Measurements from ENCODE around the gene THSD4. TPM values are rescaled to one million over a fixed set of nuclear protein-coding genes. Genes with fewer than 3 reads are reported as not detected.

Gene THSD4
- total RNA-seq, 1 experiment from 2014 or later = 29.0 TPM

DNA sequence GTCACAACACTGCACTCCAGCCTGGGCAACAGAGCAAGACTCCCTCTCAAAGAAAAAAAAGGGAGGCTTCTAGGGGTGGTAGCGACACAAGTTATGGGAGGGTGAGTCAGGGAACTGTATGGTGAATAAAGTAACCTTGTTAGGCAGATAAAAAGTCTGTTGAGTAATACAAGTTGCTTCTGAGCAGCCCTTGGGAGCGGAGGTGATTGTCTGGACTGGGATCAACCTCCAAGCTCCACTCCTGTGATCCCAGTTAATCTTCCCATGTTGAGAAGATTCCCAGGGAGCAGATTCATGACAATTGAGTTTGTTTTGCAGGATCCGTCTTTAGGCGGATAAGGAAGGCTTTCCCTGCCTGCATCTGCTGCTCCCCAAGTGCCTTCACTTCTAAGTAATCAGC is 335.9 kb downstream of the THSD4 start:
- intact Hi-C loops (cut with micrococcal nuclease) = no loop called here
- peaks cover 11% of the 10 kb centered on the region for H3F3A ChIP-seq (ENCODE audit: low read length, unreplicated experiment)
- H3K9ac ChIP-seq (ENCODE audit: low read length) = no peak overlapping the region
- no peak overlapping the region for H3K4me3 ChIP-seq (ENCODE audit: low read length)
- H2AFZ ChIP-seq (ENCODE audit: low read length) = no peak overlapping the region
- H3K79me2 ChIP-seq (ENCODE audit: low read length) = peaks cover 14% of the 10 kb centered on the region
- no peaks in the 10 kb centered on the region for H3K9me2 ChIP-seq (replicated peaks; ENCODE audit: low read length)
- H4K20me1 ChIP-seq (ENCODE audit: low read length) = no peaks in the 10 kb centered on the region
- H3K27ac ChIP-seq (ENCODE audit: low read length) = no peak overlapping the region
- ChIA-PET POLR2A (ENCODE audit: unreplicated experiment) (no interaction called here), CTCF (no interaction called here)
- BruUV-seq (replicated peaks) = no TSS peak
- no peaks in the 10 kb centered on the region for H3K27me3 ChIP-seq (ENCODE audit: low read length)
- no peaks in the 10 kb centered on the region for H3K9me3 ChIP-seq (ENCODE audit: low read length)
- H3K4me2 ChIP-seq (ENCODE audit: low read length) = no peak overlapping the region
- TF ChIP-seq CTCF (conservative IDR thresholded peaks at IDR 0.05; ENCODE audit: low read depth, low read length) = no peak
- no peak for TF ChIP-seq EZH2phosphoT487 (IDR thresholded peaks at IDR 0.05; ENCODE audit: borderline replicate concordance, low read length)
- TF ChIP-seq EZH2 (IDR thresholded peaks at IDR 0.05; ENCODE audit: low read length, unreplicated experiment) = no peak
- ATAC-seq (no peak), DNase-seq (no peak)
- no peaks in the 10 kb centered on the region for H3K36me3 ChIP-seq (ENCODE audit: low read depth, low read length)
- H3K4me1 ChIP-seq (ENCODE audit: insufficient read depth, low read length) = peaks cover 45% of the 10 kb centered on the region

DNA sequence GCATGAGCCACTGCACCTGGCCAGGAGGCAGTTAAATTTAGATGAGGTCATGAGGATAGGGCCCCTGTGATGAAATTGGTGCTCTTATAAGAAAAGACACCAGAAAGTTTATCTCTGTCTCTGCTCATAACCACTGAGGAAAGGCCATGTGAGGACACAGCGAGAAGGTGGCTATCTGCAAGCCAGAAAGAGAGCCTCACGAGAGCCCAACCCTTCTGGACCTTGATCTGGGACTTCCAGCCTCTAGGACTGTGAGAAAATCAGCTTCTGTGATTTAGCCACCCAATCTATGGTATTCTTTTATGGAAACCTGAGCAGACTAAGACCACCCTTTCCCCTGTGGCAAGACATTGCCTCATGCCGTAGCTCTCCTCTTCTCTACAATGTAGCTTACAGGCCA is 337.6 kb downstream of the THSD4 start:
- Histone ChIP-seq H3K9me3 (ENCODE audit: low read length) (no peaks in the 10 kb centered on the region), H3K9ac (ENCODE audit: low read length) (no peak overlapping the region), H3K79me2 (ENCODE audit: low read length) (peaks cover 7% of the 10 kb centered on the region; the same call in 1 of the 2 replicates), H3K36me3 (ENCODE audit: low read depth, low read length) (no peaks in the 10 kb centered on the region), H3K4me1 (ENCODE audit: insufficient read depth, low read length) (peaks cover 30% of the 10 kb centered on the region), H2AFZ (ENCODE audit: low read length) (no peak overlapping the region), H3K27ac (ENCODE audit: low read length) (no peak overlapping the region), H3K27me3 (ENCODE audit: low read length) (no peaks in the 10 kb centered on the region), H3F3A (ENCODE audit: low read length, unreplicated experiment) (peaks cover 7% of the 10 kb centered on the region), H3K4me2 (ENCODE audit: low read length) (no peak overlapping the region), H3K4me3 (ENCODE audit: low read length) (no peak overlapping the region), H3K9me2 (replicated peaks; ENCODE audit: low read length) (no peaks in the 10 kb centered on the region), H4K20me1 (ENCODE audit: low read length) (no peaks in the 10 kb centered on the region)
- intact Hi-C loops (cut with micrococcal nuclease) = no loop called here
- TF ChIP-seq EZH2 (IDR thresholded peaks at IDR 0.05; ENCODE audit: low read length, unreplicated experiment) (no peak), CTCF (conservative IDR thresholded peaks at IDR 0.05; ENCODE audit: low read depth, low read length) (no peak), EZH2phosphoT487 (IDR thresholded peaks at IDR 0.05; ENCODE audit: borderline replicate concordance, low read length) (no peak)
- ATAC-seq = no peak
- ChIA-PET POLR2A (ENCODE audit: unreplicated experiment) (no interaction called here), CTCF (no interaction called here)
- no peak for DNase-seq
- no TSS peak for BruUV-seq (replicated peaks)

DNA sequence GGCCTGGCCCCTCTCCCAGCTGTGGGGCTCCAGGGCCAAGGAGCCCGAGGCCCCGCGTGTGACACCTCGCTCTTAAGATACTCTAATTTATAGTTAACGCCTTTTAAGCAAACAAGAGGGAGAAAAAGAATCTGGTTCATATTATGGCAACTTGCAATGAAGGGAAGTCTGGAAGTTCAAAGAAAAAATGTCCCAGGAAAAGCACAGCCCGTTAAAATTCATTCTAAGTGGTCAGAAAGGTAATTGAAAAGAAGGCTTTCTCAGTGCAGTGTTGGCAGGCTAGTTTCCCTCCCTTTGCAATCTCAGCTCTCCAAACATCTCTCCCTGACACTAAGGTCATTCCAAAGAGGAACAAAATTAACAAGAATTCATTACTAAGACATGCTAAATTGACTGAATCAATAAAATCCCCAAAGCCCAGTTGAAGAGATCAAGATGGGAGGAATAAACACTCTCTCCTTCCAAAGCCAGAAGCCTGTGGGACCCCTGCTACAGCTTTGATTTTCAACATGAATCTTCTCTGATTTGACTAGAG is 339.3 kb downstream of the THSD4 start:
- no peaks in the 10 kb centered on the region for H3K9me2 ChIP-seq (replicated peaks; ENCODE audit: low read length)
- H3K27ac ChIP-seq (ENCODE audit: low read length) = no peak overlapping the region
- ATAC-seq (no peak), DNase-seq (no peak)
- intact Hi-C loops (cut with micrococcal nuclease) = no loop called here
- POLR2A ChIA-PET (ENCODE audit: unreplicated experiment) = no interaction called here
- BruUV-seq (replicated peaks) = no TSS peak
- H4K20me1 ChIP-seq (ENCODE audit: low read length) = no peaks in the 10 kb centered on the region
- H3K36me3 ChIP-seq (ENCODE audit: low read depth, low read length) = no peaks in the 10 kb centered on the region
- no peak overlapping the region for H3K4me2 ChIP-seq (ENCODE audit: low read length)
- peaks cover 16% of the 10 kb centered on the region for H3K4me1 ChIP-seq (ENCODE audit: insufficient read depth, low read length)
- no peaks in the 10 kb centered on the region for H3K9me3 ChIP-seq (ENCODE audit: low read length)
- H3K27me3 ChIP-seq (ENCODE audit: low read length) = no peaks in the 10 kb centered on the region
- H3K79me2 ChIP-seq (ENCODE audit: low read length) = 0 out of 2 replicates have a peak, but pooled peaks cover under 1% of the 10 kb centered on the region
- TF ChIP-seq CTCF (conservative IDR thresholded peaks at IDR 0.05; ENCODE audit: low read depth, low read length) (no peak), EZH2phosphoT487 (IDR thresholded peaks at IDR 0.05; ENCODE audit: borderline replicate concordance, low read length) (no peak)
- CTCF ChIA-PET = no interaction called here
- H2AFZ ChIP-seq (ENCODE audit: low read length) = no peak overlapping the region
- H3K9ac ChIP-seq (ENCODE audit: low read length) = no peak overlapping the region
- H3F3A ChIP-seq (ENCODE audit: low read length, unreplicated experiment) = no peaks in the 10 kb centered on the region
- no peak overlapping the region for H3K4me3 ChIP-seq (ENCODE audit: low read length)
